GM21528 (cell line): ENCODE measurements around the gene PPARD.
"Not testable (repeated sequence)": the region's sequence is repeated elsewhere in the genome, so short reads cannot be mapped to it uniquely, and the experiment has no call there.

Source experiments
- ATAC-seq: cut with Tn5 transposase; IDR thresholded peaks from one replicate; pipeline ENCODE4 v1.9.1; 2021; ENCODE audit warnings: mild to moderate bottlenecking, moderate library complexity; ENCODE audit not compliant: unreplicated experiment, low FRiP score

PPARD gene

GRCh38 chr6:35311390-35312075, 30.8 kb upstream of the PPARD start:
- no peak for ATAC-seq

GRCh38 chr6:35312076-35312800, 30.1 kb upstream of the PPARD start:
- no peak for ATAC-seq

GRCh38 chr6:35312807-35313206, 29.6 kb upstream of the PPARD start:
- ATAC-seq, result no peak

- ATAC-seq, result no peak
Observed at GRCh38 chr6:35317483-35318195, 24.7 kb upstream of the PPARD start.

- no peak for ATAC-seq
Observed at GRCh38 chr6:35318196-35319171, 23.9 kb upstream of the PPARD start.

- no peak for ATAC-seq
Observed at GRCh38 chr6:35319346-35320030, 22.9 kb upstream of the PPARD start.

GRCh38 chr6:35320031-35320410, 22.3 kb upstream of the PPARD start:
- ATAC-seq, result no peak

- no peak for ATAC-seq
Observed at GRCh38 chr6:35321091-35321490, 21.3 kb upstream of the PPARD start.

GRCh38 chr6:35327349-35328027, 14.9 kb upstream of the PPARD start:
- ATAC-seq, result no peak

- ATAC-seq, result no peak
Observed at GRCh38 chr6:35328108-35328723, 14.1 kb upstream of the PPARD start.

- not testable (repeated sequence) for ATAC-seq
Observed at GRCh38 chr6:35328965-35329364, 13.4 kb upstream of the PPARD start.

GRCh38 chr6:35330541-35331119, 11.7 kb upstream of the PPARD start:
- ATAC-seq, result no peak

- ATAC-seq, result not testable (repeated sequence)
Observed at GRCh38 chr6:35332074-35332887, 10.1 kb upstream of the PPARD start.

- ATAC-seq, result no peak
Observed at GRCh38 chr6:35341557-35341956, 801 bp upstream of the PPARD start.

- no peak for ATAC-seq
Observed at GRCh38 chr6:35343092-35343834, 905 bp downstream of the PPARD start.

- no peak for ATAC-seq
Observed at GRCh38 chr6:35343835-35344550, 1.6 kb downstream of the PPARD start.
